GM18867 (cell line): ENCODE results near the gene PCSK2.
A peak's percentile ranks its signal among the peaks of the same experiment; 100 is the strongest.

Experiments
- ATAC-seq: cut with Tn5 transposase; IDR thresholded peaks from one replicate; pipeline ENCODE4 v1.9.1; 2021; ENCODE audit warnings: mild to moderate bottlenecking, moderate library complexity; ENCODE audit not compliant: unreplicated experiment

The PCSK2 gene

GRCh38 chr20:17525132-17525531 is 298.3 kb downstream of the PCSK2 start:
- no peak for ATAC-seq

DNA sequence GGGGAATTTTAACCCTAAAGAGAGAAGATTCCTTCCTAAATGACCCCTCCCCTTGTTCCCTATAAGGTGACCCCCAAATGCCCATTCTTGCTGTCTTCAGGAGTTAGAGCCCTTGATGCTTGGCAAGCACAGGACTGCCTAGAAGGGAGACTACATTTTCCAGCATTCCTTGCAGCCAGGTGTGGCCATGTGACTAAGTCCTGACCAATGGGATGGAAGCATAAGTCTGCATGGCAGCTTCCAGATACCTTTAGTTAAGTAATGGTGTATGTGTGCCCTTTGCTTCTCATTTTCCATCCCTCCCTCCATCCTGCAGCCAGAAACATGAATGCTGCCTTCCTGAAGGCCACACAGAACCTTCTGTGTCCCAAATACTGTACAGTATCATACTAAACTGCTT is 298.8 kb downstream of the PCSK2 start:
- ATAC-seq, result peak; percentile 77

DNA sequence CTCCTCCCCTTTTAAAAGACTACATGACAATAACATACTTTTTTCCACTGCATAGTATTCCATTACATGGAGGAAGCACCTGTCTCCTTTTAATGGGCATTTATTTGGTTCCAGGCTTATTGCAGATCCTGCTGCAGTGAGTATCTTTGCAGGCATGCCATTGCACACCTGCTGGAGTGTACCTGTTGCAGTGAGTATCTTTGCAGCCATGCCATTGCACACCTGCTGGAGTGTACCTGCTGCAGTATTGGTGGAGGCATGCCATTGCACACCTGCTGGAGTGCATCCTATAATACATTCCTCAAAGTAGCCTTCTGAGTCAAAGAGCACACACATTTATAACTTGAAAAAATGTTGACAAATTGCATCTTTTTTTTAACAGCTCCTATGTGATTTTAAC is 302.7 kb downstream of the PCSK2 start:
- ATAC-seq, result no peak

DNA sequence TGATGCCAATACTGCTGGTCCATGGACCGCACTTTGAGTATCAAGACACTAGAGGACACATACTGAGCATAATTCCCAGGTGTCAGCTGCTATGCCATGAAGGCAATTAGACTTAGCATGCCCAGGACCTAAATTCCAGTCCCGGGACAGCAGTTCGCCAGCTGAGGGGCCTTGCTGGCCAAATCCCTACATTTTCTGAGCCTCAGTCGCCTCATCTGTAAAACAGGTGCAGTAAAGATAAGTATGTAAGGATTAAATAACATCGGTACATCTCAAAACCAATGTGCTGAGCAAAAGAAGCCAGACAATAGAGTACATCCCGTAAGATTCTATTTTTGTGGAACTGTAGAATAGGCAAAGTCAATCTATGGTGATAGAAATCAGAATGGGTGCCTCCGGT is 303.3 kb downstream of the PCSK2 start:
- no peak for ATAC-seq

- peak; percentile 66 for ATAC-seq
These were observed 304.1 kb downstream of the PCSK2 start, which contains the start of gene BFSP1 for GRCh38 chr20:17530716-17531664. Gene BFSP1, minus strand, starts transcription at chr20:17531379. Its CDS starts 50 bp downstream, at chr20:17531329.

DNA sequence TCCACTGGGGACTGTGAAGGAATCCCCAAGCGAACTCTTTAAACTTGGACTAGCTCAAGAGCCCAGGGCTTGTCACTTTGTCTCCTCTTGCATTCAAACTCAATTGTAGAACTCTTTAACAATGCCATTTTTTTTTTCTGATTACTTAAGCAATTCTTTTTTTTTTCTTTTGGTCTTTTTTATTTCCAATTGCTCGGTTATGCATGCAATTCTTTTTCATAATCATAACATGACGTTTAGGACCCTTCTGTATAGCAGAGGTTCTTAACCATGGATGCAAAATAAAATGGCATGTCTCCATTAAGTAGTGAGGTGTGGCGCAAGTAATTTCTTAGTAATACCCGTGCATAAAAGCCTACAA is 304.8 kb downstream of the PCSK2 start:
- no peak for ATAC-seq

DNA sequence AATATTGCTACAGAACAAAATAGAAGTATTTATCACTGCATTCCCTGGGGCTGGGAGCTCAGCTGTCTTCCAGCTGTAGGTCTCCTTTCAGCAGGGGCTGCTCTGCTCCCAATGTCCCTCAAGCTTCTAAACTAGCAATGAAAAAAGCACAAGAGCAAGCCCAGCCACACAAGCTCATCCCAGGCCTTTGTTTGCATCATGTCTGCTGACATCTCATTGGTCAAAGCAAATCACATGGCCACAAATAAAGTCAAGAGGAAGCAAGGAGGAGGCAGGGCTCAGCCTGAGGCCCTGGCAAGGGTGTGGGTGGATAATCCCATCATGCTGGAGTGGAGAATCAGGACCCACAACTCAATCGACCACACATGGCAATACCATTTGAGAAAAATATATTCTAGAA is 306.6 kb downstream of the PCSK2 start:
- ATAC-seq, result no peak

- no peak for ATAC-seq
These were observed 307.2 kb downstream of the PCSK2 start for GRCh38 chr20:17534077-17534476.
